T-helper 22 cell (primary cell): Measurements from ENCODE around the gene ADSL.

Experiments used
- DNase-seq: peaks from one replicate; pipeline ENCODE4 v3.0.0-alpha.2; 2020; ENCODE audit warnings: low read depth

The ADSL gene

DNA sequence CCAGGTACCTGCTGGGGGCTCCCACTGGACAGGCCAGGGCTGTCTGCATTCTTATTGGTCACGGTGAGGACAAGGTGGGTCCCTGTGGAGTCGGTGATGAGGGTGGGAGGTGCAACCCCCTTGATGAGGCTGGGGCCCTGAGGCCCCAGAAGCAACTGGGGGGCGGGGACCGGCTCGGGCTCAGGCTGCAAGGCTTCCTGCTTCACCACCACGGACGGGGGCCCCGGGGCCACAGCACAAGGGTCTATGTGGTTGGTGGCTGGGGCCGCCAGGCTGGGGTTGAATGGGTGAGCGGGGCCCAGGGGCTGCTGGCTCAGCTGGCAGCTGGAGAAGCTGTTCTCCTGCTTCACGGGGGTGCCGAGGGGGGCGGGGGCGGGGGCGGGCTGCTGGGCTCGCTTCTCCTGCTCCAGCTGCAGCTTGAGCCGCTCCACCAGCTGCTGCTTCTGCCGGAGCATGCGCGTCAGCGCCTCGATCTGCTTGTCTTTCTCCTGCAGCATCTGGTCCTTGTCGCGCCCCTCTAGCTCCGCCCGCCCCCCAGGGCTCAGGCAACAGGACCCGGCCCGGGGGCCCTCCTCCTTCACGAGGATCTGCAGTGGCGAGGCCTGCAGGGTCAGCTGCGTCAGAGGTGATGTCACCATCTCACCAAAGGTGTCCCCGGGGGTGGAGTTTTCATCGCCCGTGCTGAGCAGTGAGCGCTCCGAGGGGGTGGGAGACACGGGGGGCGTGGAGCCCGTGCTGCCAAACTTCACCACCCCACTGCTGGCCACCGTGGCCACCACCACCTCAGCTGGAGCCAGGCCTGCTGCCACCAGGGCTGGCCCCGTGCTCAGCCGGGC is 72.3 kb downstream of the ADSL start:
- DNase-seq: no peak

DNA sequence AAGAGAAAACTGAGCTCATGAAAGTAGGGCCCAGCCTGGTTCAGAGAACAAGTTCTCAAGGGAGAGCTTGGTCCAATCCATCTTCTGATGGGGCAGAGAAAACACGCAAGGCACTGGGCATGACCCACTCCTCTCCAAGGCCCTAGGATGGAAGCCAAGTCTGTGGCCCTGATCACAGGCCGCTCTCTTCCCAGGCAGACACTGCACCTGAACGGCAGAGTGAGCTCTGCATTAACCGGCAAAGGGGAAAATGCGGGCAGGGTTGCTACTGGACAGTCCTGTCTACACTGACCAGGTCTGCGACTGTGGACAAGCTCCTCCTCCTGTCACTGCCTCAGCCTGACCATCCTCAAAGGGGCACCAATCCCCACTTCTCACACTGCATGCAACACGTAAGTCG is 73.4 kb downstream of the ADSL start:
- DNase-seq: no peak

DNA sequence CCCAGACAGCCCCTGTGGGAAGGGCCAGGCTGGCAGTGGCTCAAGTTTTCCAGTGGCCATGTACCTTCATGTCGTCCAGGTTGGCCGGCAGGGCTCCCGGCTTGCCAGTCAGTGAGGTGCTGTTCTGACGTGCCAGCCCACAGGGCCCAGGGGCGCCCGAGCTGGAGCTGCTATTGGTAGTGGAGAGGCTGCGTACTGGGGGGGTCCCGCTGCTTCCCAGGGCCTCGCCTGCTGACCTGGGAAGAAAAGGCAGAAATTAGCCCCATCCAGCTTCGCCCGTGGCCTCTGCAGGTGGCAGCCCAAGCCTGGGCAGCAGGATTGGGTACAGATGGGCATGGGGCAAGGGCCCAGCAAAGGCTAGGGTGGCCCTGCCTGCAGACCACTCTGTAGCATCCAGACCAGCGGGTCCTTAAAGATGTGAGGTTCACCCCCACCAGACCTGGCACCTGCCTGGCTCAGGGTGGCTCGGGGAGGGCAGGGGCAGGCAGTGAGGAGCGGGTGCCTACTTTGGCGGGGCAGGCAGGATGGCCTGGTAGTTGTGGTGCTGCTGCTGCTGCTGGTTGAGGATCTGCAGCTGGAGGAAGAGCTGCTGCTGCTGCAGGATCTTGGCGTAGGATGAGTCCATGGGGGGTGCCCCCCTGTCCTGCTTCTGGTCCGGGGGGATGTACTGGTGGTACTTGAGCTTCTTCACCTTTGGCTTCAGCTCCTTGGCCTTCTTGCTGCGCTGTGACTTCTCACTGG is 74.2 kb downstream of the ADSL start:
- no peak for DNase-seq

DNA sequence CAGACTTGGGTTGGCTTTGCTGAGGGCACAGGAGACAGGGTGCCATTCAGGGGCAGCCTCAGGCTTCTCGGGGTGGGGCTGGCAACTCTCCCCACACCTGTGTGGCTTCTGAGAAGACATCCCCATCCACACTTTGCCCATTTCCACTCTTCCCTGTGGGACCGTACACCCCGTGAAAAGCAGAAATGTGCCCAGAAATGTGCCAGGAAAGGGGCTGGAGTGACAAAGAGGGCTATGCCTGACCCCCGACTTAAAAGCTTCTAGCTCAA is 74.7 kb downstream of the ADSL start:
- no peak for DNase-seq

DNA sequence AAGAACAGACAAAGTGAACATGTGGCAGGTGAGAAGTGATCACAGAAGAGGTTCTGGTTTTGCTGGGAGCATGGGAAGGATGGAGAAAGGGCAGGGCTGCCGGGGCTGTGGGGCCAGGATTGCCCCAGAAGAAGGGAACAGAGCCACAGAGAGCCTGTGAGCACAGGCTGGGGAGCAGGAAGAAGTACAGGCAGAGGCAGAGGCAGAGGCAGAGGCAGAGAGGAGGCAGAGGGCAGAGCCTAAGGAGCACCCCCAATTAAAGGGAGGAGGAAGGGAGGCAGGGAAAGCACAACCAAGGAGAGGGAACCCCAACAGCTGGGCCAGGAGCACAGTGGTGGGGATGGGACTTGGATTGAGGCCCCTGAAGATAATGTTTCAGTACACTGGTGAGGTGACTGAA is 75.6 kb downstream of the ADSL start:
- DNase-seq: no peak

DNA sequence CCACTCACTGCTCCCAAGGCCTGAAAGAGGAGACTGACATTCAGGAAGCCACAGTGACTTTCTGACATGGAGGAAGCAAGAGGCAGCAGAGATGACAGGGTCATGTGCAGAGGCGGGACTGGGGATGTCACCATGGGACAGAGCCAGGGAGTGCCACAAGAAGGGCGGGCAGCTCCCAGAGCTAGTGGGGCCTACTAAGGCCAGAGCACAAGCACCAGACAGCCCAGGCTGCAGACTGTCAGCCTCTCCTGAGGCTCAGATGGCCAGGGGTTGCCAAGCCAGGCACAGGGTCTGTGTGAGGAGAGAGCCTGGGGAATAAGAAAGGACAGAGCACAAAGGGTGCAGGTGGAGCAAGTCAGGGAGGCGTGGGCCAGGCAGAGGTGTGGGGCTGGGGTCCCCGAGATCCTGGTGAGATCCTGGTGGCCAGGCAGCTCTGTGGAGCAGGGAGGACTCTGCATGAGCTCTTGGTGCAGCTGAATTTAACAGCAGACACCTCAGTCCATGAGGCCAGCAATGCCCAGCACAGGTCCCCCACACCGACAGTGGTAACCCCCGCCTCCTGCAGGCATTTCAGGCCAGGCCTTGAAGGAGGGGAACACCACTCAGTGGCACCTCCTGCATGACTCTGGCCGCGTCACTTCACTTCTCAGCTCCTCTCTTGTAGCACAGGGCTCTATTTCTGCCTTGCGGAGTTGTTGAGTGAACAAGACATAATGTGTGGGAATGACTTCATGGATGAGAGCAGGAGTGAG is 76.4 kb downstream of the ADSL start:
- DNase-seq: no peak

DNA sequence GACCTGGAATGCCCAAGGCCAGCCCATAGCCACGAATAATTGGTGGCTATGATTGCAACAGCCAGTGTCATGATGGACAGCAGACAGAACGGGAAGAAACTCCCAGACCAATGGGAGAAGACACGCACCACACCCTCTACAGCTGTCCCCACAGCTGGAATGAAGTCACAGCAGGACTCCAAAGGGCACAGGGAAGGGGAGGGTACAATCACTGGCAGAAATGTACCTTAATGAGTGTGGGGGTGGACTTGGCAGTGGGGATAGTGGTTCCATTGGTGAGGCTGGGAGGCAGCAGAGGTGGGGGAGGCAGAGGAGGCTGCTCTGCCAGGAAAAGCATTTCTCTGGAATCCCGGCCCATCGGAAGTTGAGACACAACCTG is 77.0 kb downstream of the ADSL start:
- no peak for DNase-seq

DNA sequence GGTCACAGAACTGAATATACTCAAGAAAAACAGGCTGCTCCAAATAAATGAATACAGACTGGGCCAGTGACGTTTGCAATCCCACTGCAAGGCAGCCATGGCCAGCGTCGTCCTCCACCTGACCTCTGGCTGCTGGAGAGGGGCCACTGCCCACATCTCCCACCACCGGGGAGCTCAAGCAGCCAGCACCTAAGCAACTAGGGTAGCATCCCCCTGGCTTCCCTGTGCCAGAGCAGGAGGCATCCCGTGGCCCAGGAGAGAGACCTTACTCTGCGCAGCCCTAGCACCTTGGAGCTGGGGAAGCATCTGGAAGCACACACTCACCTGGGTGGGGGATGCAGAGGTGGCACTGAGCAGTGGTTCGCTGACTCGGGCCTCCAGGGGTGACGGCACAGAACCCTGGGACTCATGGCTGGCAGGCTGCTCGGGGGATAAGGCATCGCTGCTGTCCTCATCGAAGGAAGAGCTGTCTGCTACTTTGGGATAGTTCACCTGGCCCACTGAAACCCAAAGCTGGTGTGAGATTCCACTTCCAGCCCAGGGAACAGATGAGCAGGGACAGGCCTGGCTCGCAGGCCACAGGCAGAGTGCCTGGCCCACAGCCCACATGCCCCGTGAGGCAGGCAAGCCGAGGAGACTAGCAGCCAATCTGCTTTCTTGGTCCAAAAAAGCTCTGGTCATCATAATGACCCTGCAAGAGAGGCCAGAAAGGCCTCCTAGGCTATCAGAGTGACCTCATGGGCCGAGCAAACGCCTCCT is 77.8 kb downstream of the ADSL start:
- DNase-seq: no peak

DNA sequence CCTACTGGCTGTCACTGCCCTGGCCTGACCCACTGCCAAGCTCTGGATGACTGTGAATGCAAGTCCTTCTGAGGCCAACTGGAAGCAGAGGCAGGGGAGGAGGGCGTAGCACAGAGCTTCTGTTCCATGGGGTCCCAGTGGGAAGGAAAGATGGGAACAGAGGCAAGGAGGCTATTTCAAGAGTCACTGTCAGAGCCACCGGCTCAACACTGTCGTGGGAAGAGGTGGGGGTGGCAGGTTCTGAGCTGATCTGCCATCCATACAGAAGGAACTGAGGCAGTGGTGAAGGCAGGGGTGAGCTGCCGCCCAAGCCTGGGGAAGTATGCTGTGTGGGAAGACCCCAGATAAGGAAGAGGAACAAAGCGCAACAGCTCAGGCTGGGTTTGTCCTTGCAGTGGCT is 78.8 kb downstream of the ADSL start:
- no peak for DNase-seq

DNA sequence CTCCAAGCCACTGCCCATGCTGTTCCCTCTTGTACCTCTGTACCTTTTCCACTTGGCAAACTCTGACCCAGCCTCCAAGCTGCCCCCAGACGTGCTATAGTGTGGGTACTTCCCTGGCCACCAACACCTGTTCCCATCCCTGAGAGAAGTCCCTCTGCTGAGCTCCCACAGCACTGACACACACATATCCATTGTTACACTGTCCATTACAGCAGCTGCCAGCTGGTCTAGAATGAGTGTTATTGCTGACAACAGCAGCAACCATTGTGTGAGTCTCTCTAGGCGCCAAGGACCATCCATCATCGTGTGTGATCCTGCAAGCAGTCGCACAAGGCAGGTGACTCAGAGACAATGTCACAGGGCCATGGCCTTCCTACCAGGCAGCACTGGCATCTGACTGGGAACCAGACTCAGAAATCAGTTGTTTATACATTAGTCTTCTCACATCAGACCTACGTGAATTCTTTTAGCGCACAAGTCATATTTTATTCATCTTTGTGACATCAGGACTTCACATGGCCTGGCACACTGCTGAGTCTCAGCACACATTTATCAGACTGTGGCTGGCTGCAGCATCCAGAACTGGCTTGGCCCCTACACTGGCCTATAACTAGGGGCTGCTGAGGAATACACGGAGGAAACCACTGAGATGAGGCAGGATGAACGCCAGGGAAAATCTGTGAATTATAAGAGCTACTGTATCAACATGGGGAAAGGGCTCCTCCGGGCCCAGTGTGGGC is 80.5 kb downstream of the ADSL start:
- no peak for DNase-seq

DNA sequence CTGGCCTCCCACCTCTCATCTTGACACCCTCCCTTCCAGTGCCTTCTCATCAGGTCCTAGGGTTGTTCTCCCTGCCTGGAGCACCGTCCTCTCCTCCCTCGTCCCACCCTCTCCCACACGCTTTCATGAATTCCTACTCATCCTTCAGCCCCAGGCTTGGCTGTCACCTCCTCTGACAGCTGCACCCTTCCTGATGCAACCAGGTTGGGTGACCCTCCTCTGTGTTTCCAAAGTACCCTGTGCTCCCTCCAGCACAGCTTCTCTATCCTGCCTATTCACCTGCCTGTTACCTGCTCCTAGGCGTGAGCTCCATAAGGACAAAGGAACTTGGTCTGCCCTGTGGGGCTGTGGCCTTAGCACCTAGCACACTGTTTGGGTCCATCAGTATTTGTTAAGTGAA is 82.5 kb downstream of the ADSL start:
- no peak for DNase-seq

DNA sequence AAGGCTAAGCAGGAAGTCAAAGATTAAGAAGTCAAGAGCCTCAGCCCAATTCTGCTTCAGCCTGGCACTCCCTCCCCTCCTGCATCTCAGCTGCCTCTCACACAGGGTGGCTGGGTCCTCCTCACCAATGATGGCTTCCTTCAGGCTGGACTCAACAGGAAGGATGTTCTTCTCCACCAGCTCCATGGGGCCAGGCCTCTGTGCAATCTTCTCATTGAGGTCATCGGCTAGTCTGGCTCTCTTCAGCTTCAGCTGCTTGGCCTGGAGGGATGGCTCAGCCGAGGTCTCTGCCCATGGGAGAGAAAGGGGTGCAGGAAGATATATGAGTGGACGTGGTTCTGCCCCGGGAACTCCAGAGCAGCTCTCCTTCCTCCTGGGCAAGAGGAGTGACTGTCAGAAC is 83.2 kb downstream of the ADSL start:
- DNase-seq: no peak

DNA sequence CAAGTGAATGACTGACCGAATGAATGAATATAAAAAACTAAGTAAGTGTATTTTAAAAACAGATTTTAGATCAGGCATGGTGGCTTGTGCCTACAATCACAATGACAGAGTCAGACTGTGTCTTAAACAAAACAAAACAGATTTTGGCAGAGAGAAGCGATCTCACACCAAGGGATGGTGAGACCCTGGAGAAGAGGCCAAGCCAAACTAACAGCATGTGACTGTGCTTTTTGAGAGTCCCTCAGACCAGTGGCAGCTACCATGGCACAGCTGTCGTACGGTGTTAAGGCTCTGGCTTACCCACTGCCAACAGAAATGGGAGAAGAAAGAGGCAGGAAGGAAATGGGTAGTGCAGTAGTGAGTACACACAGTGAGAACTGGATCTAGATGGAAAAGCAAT is 84.7 kb downstream of the ADSL start:
- no peak for DNase-seq

DNA sequence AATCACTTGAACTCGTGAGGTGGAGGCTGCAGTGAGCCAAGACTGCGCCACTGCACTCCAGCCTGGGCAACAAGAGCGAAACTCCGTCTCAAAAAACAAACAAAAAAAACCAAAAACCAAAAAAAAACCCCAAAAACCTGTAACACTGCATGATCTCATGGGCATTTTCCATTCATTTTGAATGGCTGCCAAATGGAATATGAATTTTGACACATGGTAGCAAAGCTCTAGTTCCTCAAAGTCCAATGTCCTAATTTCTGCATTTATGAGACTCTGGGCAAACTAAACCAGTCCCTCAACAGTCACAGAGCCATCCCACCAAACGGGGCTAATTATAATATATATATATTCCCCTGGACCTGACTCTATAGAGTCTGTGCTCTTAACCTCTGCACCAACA is 85.9 kb downstream of the ADSL start:
- DNase-seq: no peak

DNA sequence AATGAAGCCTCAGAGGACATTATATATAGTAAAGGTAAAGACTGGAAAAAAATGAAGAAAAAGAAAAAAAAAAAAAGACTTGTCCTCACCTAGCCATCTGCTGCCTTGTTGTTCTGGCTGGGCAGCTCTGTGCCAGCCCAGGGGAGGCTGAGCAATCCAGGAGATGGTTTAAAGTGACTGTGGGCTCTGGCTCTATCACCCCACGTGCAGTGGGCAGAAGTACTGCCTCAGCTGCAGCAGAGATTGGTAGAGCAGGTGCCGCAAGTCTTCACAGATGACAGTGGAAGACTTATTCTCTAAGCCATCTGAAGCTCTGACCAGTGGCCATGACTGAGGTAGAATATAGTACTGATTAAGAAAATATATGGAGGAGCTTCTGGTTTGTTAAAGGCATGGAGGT is 86.3 kb downstream of the ADSL start:
- no peak for DNase-seq

DNA sequence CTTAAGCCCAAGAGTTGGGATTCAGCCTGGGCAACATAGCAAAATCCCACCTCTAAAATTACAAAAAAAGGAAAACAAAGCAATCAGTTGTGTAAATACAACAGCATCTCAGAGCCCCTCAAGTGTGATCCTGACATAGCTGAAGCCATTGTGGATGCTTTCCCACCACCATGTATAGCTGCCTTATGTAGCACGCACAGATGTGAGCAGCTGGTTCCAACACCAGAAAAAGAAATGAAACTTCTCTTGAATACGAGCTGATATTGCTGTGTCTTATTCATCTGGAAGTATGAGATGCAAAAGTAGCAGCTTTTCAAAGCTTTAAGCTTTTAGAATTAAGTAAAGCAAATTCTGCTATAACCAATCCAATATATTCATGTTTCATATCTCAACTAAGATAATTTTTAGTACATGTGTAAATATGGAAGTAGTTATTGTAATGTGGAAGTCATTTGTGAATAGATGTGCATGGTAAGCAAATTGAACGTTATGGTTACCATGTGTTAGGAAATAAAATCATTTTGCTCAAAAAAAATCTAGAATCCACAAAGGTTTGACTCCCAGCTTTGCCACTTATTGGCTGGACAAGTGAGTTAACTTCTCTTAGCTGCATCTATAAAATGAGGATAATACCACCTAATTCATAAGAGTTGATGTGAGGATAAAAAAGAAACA is 87.3 kb downstream of the ADSL start:
- no peak for DNase-seq

DNA sequence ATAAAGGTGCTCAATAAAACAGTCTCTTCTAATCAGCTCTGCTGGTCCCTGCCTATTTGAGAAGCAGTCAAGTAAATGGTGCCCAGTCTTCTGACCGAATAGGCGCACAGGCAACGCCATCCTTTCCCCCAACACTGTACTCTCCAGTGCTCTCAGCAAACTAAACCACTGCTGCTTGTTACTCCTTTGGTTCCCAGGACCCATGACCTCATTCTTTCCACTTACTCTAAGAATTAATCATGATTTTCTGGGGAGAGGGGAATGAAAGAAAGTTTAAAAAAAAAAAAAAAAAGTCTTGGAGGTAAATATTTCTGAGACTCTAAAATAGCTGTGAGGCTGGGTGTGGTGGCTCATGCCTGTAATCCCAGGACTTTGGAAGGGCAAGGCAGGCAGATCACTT is 87.8 kb downstream of the ADSL start:
- no peak for DNase-seq

DNA sequence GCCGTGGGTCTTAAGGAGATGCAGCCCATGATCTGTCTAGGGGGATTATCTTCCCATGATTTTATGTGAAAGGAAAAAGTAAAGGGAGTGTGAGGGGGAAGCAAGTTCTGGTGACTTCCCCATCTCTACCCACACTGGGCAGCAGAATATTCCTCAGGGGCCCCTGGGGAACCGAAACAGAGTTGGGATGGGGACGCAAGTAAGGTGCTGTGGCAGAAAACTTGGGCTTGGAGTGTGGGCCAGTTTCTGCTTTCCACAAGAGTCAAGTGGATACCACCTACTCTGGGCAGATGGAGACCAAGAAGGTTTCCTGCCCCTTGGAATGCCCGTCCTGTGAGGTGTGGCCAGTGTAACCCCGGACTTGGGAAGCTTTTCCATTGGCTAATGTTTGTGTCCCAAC is 88.4 kb downstream of the ADSL start:
- DNase-seq: no peak

DNA sequence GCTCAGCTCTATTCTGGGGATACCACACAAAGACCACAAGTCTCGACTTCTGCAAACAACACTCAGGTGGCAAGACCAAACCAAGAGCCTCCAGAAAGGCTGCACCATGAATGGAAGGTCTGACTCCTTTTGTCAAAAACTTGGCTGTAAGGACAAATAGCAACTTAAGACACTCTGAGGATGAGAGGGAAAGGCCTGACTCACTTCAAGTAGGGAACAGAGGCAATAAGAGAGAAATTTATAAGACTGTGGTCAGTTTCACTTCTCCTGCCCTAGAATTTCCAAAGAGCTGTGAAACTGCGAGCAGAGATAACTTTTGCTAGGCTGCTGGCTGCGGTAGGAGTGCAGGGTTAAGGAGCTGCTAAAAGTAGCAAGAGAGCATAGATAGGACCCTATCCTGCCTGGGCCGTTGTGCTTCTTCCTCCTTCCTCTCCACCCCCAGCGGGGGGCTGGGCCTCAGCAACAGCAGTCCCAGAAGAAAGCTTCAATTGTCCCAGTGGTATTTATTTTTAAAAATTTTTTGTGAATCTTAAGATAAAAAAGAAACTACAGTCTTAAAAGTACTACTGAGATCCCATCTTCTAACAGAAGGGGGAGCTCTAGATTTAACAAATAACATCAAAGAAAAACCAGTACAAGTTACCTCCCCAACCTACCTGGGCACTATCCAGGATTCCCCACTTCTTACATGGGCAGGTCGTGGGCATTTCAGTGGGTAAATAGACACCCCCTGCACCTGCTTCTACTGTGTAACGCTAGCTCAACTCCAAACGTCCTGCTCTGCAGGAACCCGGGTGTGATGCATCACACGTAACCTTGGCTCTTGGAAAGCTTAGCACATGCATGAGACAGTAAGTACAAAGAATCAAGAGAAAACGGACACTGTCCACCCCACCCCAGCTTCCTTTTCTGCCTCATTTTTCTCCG is 90.5 kb downstream of the ADSL start:
- no peak for DNase-seq
